ENCODE measurements around the gene DTNA.

DTNA gene

DNA sequence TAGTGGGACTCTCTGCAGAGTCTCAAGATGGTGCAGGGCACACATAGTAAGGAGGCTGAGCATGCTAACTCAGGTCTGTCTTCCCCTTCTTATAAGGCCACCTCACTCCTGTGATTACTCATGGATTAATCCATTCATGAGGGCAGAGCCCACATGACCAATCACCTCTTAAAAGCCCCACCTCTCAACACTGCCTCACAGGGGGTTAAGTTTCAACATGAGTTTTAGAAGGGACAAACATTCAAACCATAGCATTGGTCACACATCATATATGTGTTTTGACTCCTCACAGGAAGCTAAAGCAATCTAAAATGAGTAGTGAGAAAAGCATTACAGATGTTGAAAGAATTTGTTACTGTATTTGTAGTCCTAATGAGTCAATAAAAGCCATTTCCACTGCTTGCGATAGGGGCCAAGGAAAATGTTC, 57.5 kb downstream of the DTNA start:
- in situ Hi-C loops (cut with HindIII; ENCODE audit: low sequenced_read_pairs) = no loop called here

DNA sequence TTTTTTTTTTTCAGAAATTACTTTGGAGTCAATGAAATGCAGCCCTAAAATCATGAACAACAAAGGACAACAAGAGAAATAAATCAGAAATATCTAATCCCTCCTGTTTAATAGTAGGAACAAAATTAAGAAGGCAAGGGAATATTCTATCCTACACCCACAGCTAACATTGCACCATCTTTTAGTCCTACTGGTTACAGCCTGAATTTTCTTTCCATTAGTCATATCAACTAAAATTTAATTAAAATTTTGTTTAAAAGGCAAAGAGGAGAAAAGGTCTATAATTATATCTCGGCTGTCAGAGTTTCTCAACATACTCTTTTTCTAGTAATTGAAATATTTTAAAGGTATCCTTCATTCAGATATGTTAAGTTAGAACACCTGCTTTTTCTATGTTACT, 61.9 kb downstream of the DTNA start:
- in situ Hi-C loops (cut with HindIII; ENCODE audit: low sequenced_read_pairs) = no loop called here

DNA sequence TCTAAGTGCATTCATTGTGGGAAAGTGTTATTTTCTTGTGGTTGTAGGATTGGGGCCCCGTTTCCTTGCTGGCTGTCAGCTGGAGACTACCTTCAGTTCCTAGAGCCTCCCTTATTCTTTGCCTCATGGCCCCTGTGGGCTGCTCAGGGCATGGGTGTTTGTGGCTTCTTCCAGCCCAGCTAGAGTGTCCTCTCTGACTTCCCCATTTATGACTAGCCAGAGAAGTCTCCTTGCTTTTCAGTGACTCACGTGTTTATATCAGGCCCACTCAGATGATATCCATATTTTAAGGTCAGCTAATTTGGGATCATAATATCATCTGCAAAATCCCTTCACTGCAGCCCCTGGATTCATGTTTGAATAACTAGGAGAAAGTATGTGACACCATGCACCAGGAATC, 62.8 kb downstream of the DTNA start:
- in situ Hi-C loops (cut with HindIII; ENCODE audit: low sequenced_read_pairs) = no loop called here

DNA sequence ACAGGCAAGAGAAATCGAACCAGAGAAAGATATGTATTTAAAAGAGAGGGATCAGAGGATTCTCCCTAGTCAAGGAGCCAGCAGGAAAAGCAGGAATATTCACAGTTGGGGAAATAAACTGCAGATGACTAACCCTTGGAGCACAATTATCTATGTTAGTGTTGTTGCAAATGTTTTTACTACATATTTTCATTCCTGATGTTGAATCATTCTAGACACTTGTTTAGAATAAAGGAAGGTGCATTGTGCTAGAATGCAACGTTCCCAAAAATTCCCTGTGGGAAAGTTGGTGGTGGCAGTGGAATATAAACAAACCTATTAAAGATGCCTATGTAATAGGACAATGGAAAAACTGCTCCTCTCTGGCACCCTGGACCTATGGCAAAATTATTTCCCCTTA, 63.3 kb downstream of the DTNA start:
- in situ Hi-C loops (cut with HindIII; ENCODE audit: low sequenced_read_pairs) = no loop called here

GRCh38 chr18:34773961-34774766, 64.1 kb downstream of the DTNA start:
- in situ Hi-C loops (cut with HindIII; ENCODE audit: low sequenced_read_pairs) = no loop called here

DNA sequence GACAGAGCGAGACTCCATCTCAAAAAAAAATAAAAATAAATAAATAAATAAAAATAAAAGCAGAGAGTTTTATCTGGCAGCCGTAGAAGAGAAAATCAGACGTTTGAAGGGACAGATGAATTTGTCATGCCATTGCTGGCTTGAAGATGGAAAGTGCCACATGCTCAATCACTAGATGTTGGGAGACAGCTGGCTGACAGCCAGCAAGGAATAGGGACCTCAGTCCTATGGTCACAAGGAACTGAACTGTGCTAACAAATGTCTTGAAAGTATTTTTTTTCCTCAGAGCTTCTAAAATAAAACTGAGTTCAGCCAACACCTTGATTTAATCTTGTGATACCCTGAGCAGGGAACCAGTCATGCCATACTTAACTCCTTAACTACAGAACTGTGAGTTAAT, 65.4 kb downstream of the DTNA start:
- in situ Hi-C loops (cut with HindIII; ENCODE audit: low sequenced_read_pairs) = no loop called here

GRCh38 chr18:34779112-34779511, 69.0 kb downstream of the DTNA start:
- in situ Hi-C loops (cut with HindIII; ENCODE audit: low sequenced_read_pairs) = no loop called here

DNA sequence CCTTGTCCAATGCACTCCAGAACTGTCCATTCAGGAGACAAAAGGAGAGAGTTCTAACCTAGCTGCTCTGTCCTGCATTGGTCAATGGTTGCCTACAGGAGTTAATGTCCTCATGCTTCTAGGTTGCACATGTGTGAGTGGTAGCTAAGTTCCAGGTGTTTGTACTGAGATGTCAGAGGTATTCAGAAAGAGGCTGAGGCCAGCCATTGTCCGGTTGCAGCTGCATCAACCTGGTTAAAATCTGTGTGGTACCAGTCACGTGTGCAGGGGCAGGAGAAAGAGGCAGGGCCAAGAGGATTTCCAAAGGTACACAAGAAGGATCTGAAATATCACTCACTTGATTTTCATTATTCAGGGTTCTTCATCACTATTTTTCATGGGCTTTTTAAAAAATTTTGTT, 70.8 kb downstream of the DTNA start:
- in situ Hi-C loops (cut with HindIII; ENCODE audit: low sequenced_read_pairs) = no loop called here

- in situ Hi-C loops (cut with HindIII; ENCODE audit: low sequenced_read_pairs) = no loop called here
Measured at GRCh38 chr18:34783501-34783900, 73.4 kb downstream of the DTNA start.

- in situ Hi-C loops (cut with HindIII; ENCODE audit: low sequenced_read_pairs) = no loop called here
Measured at GRCh38 chr18:34786162-34786741, 76.2 kb downstream of the DTNA start.

DNA sequence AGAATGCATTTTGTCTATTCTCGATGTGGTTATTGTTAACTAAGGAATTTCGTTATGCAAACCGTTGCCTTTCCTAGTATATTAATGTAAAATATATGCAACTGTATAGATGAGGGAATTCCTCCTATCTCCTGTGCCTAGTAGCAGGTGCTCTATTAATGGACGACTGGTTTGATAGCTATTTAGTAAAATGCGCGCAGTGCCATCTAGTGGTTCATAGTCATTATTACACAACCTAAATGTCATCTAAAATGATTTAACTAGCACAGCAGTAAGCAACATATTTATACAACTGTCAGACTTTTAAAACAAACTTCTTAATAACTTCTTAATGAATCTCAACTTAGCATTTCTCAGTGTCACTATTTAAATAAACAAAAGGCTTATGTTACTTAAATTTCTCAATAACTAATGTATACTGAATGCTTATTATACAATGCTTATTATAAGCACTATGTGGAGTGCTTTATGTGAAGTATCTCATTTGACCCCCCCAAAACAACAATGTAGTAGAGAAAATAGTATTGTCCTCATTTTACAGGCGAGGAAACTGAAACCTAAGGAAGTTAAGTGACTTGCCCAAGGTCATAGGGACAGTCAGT, 77.9 kb downstream of the DTNA start:
- in situ Hi-C loops (cut with HindIII; ENCODE audit: low sequenced_read_pairs) = no loop called here

DNA sequence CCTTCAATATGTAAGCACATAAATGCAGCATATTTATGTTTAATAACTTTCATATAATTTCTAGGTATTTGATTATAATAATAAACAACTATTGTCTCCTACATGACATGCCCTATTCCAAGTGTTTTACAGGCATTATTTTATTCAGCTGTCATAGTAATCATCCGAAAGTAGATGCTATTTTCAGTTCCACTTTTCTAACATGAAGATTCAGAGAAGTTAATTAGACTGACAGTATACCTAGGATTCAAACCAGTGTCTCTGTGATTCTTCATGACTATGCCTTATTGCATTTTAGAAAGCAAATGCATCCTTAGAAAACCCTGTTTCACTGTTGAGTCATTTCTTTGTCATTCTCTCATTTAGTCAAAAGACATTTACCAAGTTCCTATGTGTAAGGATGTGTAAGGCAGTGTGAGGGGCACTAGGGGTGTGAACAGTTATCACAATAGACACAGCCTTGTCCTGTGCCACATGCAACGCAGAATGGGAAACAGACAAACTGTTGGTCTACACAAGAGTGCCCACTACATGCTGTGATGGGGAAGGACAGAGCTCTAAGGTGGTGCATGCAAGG, 79.8 kb downstream of the DTNA start:
- in situ Hi-C loops (cut with HindIII; ENCODE audit: low sequenced_read_pairs) = no loop called here

GRCh38 chr18:34794348-34794747, 84.2 kb downstream of the DTNA start:
- in situ Hi-C loops (cut with HindIII; ENCODE audit: low sequenced_read_pairs) = no loop called here

GRCh38 chr18:34795070-34795732, 85.1 kb downstream of the DTNA start:
- in situ Hi-C loops (cut with HindIII; ENCODE audit: low sequenced_read_pairs) = no loop called here

GRCh38 chr18:34796035-34796657, 86.0 kb downstream of the DTNA start:
- in situ Hi-C loops (cut with HindIII; ENCODE audit: low sequenced_read_pairs) = no loop called here

DNA sequence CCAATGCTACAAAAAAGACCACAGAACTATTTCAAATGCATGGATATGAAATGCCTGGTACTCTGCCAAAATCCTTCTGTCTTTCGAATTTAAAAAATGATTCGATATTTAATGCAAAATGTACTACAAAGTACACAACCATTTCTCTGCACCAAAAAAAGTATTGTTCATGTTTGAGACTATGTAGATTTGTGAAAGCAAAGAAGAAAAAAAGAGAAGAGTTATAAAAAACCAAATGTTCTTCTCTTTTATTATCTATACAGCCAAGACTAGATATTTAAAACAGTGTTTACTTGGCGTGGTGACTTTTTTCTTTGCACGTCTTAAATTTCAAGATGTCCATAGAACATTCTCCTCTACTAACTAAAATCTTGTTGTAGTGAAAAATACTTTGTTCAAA, 89.2 kb downstream of the DTNA start:
- in situ Hi-C loops (cut with HindIII; ENCODE audit: low sequenced_read_pairs) = no loop called here

DNA sequence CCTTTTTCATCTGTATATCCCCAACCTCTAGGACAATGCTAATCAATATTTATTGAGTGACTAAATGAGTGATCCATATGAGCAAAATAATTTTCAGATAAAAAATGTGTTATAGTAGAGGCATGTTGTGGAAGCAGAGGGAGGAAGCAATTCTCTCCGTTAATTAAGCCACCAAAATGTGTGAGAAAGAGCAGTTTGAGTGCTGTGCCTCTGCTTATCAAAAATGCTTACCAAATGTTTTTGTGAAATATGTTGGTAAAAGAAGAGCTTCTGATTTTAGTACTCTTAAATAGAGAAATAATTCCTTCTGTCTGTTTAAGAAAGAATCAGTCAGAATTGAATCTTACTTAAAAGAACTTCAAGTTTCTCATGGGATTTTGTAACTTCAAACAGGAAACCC, 90.3 kb downstream of the DTNA start:
- in situ Hi-C loops (cut with HindIII; ENCODE audit: low sequenced_read_pairs) = no loop called here

GRCh38 chr18:34801774-34802173, 91.7 kb downstream of the DTNA start:
- in situ Hi-C loops (cut with HindIII; ENCODE audit: low sequenced_read_pairs) = no loop called here

GRCh38 chr18:34802959-34803358, 92.9 kb downstream of the DTNA start:
- in situ Hi-C loops (cut with HindIII; ENCODE audit: low sequenced_read_pairs) = no loop called here

- in situ Hi-C loops (cut with HindIII; ENCODE audit: low sequenced_read_pairs) = no loop called here
Measured at GRCh38 chr18:34803877-34804400, 93.8 kb downstream of the DTNA start.

All from DLD1 (cell line).